Ascending aorta (tissue), 2 donors: ENCODE results near the gene RGS6. TPM values are rescaled to one million over a fixed set of nuclear protein-coding genes. Genes with fewer than 3 reads are reported as not detected.

ENCODE experiments used
- DNase-seq, 2 donors: peaks; one replicate each; pipeline ENCODE4 v3.0.0-alpha.2; 2019; ENCODE audit warnings: low spot score in 2 of 2
- H3K27ac ChIP-seq, 2 donors: fragments of 200-600 bp; sonication (generic); one replicate each; pipeline ENCODE4 v1.5.1; 2016 to 2017; ENCODE audit warnings: mild to moderate bottlenecking in 1 of 2
- H3K27me3 ChIP-seq: fragments of 200-600 bp; sonication (generic); one replicate; pipeline ENCODE4 v1.5.1; 2017
- H3K36me3 ChIP-seq, 2 donors: fragments of 200-600 bp; sonication (generic); one replicate each; pipeline ENCODE4 v1.5.1; 2016
- H3K4me1 ChIP-seq, 2 donors: fragments of 200-600 bp; sonication (generic); one replicate each; pipeline ENCODE4 v1.5.1; 2016 to 2017; ENCODE audit warnings: mild to moderate bottlenecking in 1 of 2
- H3K4me3 ChIP-seq, 2 donors: fragments of 200-600 bp; sonication (generic); one replicate each; pipeline ENCODE4 v1.5.1; 2016 to 2017; ENCODE audit warnings: mild to moderate bottlenecking in 1 of 2
- H3K9me3 ChIP-seq, 2 donors: fragments of 200-600 bp; sonication (generic); one replicate each; pipeline ENCODE4 v1.5.1; 2016
- CTCF ChIP-seq, 3 experiments: fragments of 200-600 bp in 2 of 3; fragments of 450-650 bp in 1 of 3; sonication (generic) in 2 of 3; IDR thresholded peaks; one replicate each; pipeline ENCODE4 v1.5.1; 2016 to 2019; ENCODE audit warnings: antibody characterized with exemption in 3 of 3, mild to moderate bottlenecking in 1 of 3, moderate library complexity in 1 of 3
- intact Hi-C: fragments of 100-400 bp; cut with DNase I; formaldehyde crosslinking; loops from one replicate; pipeline ENCODE4 v1.15.1; 2023
- total RNA-seq: library from RNA; depleted of rRNA; stranded (reverse); fragments of >200 nt; gene quantifications from one replicate; pipeline ENCODE4 v1.1.0, GENCODE V29; 2016

RGS6 gene
- total RNA-seq, 1 donor from 2014 or later: 0.11 TPM

GRCh38 chr14:72443256-72443655 is 511.0 kb downstream of the RGS6 start:
- DNase-seq: no peak
- intact Hi-C loops: no loop called here
- no peaks in the 10 kb centered on the region for H3K27me3 ChIP-seq
- H3K9me3 ChIP-seq: no peaks in the 10 kb centered on the region
- no peak overlapping the region for H3K4me3 ChIP-seq
- no peak overlapping the region for H3K27ac ChIP-seq
- no peak for TF ChIP-seq CTCF (IDR thresholded peaks at IDR 0.05)
- no peaks in the 10 kb centered on the region for H3K36me3 ChIP-seq
- no peaks in the 10 kb centered on the region for H3K4me1 ChIP-seq

- H3K36me3 ChIP-seq: no peaks in the 10 kb centered on the region
- no peak for TF ChIP-seq CTCF (IDR thresholded peaks at IDR 0.05)
- intact Hi-C loops: no loop called here
- H3K27me3 ChIP-seq: no peaks in the 10 kb centered on the region
- no peak overlapping the region for H3K4me3 ChIP-seq
- no peak overlapping the region for H3K27ac ChIP-seq
- no peak for DNase-seq
- H3K4me1 ChIP-seq: no peaks in the 10 kb centered on the region
- H3K9me3 ChIP-seq: no peaks in the 10 kb centered on the region
Observed at GRCh38 chr14:72443991-72444441, 511.8 kb downstream of the RGS6 start.

- H3K9me3 ChIP-seq: no peaks in the 10 kb centered on the region
- H3K27ac ChIP-seq: no peak overlapping the region
- no peak overlapping the region for H3K4me3 ChIP-seq
- no peaks in the 10 kb centered on the region for H3K36me3 ChIP-seq
- DNase-seq: no peak
- no peaks in the 10 kb centered on the region for H3K4me1 ChIP-seq
- intact Hi-C loops: no loop called here
- H3K27me3 ChIP-seq: no peaks in the 10 kb centered on the region
- no peak for TF ChIP-seq CTCF (IDR thresholded peaks at IDR 0.05)
Observed at GRCh38 chr14:72444701-72445100, 512.5 kb downstream of the RGS6 start.

GRCh38 chr14:72448212-72448611 is 516.0 kb downstream of the RGS6 start:
- H3K27me3 ChIP-seq: no peaks in the 10 kb centered on the region
- no peaks in the 10 kb centered on the region for H3K36me3 ChIP-seq
- intact Hi-C loops: no loop called here
- H3K9me3 ChIP-seq: no peaks in the 10 kb centered on the region
- H3K27ac ChIP-seq: no peak overlapping the region
- TF ChIP-seq CTCF (IDR thresholded peaks at IDR 0.05): no peak
- H3K4me3 ChIP-seq: no peak overlapping the region
- H3K4me1 ChIP-seq: no peaks in the 10 kb centered on the region
- DNase-seq: no peak

- Histone ChIP-seq H3K27me3 (no peaks in the 10 kb centered on the region), H3K27ac (no peak overlapping the region), H3K4me3 (no peak overlapping the region), H3K9me3 (no peaks in the 10 kb centered on the region), H3K4me1 (no peaks in the 10 kb centered on the region), H3K36me3 (no peaks in the 10 kb centered on the region)
- TF ChIP-seq CTCF (IDR thresholded peaks at IDR 0.05): no peak
- DNase-seq: no peak
- intact Hi-C loops: no loop called here
Observed at GRCh38 chr14:72450473-72451044, 518.3 kb downstream of the RGS6 start.
